Panc1 (cell line): ENCODE results near the gene PLXND1. TPM values are rescaled to one million over a fixed set of nuclear protein-coding genes. Genes with fewer than 3 reads are reported as not detected.
A peak's percentile ranks its signal among the peaks of the same experiment; 100 is the strongest.

Source experiments
- ATAC-seq: fragments of 200-7000 bp; cut with Tn5 transposase; 2 replicates; pipeline ENCODE4 v1.9.1; 2020; ENCODE audit warnings: mild to moderate bottlenecking, moderate library complexity
- BruUV-seq: library from RNA; stranded (reverse); fragments of 400-500 nt; replicated peaks from 2 replicates; lab custom pipeline; 2021; lab: Mats Ljungman, UMichigan
- CTCF ChIA-PET: fragments of 300-600 bp; sonication (Branson Sonifier 250); formaldehyde crosslinking; loops from one replicate; lab custom pipeline; 2022; ENCODE audit warnings: antibody characterized with exemption; lab: Charles Lee
- POLR2A ChIA-PET: fragments of 300-600 bp; sonication (Branson Sonifier 250); formaldehyde crosslinking; loops from one replicate; lab custom pipeline; 2022; ENCODE audit warnings: antibody characterized with exemption; lab: Charles Lee
- DNase-seq: peaks from one replicate; pipeline ENCODE4 v3.0.0-alpha.2; 2010; ENCODE audit warnings: low read depth, low spot score
- H3K27ac ChIP-seq: 2 replicates; pipeline ENCODE4 v1.5.1; 2011; ENCODE audit warnings: mild to moderate bottlenecking, low read length, inconsistent platforms
- H3K27me3 ChIP-seq: fragments of 200-500 bp; sonication (Bioruptor generic); 2 replicates; pipeline ENCODE4 v1.6.0; 2014; ENCODE audit warnings: low read length, inconsistent platforms; ENCODE audit not compliant: control insufficient read depth, insufficient read depth
- H3K36me3 ChIP-seq: fragments of 200-500 bp; sonication (Bioruptor generic); 2 replicates; pipeline ENCODE4 v1.5.1; 2014; ENCODE audit warnings: inconsistent platforms, mild to moderate bottlenecking, low read length, moderate library complexity; ENCODE audit not compliant: control insufficient read depth, insufficient read depth
- H3K4me1 ChIP-seq: 2 replicates; pipeline ENCODE4 v1.5.1; 2011; ENCODE audit warnings: inconsistent platforms, mild to moderate bottlenecking, low read length, moderate library complexity; ENCODE audit not compliant: control insufficient read depth, insufficient read depth
- H3K4me3 ChIP-seq, 2 experiments: 2 replicates each; pipeline ENCODE4 v1.5.1; 2011 to 2012; ENCODE audit warnings: low read depth in 2 of 2, low read length in 2 of 2, mild to moderate bottlenecking in 2 of 2, inconsistent platforms in 1 of 2, moderate library complexity in 1 of 2
- H3K9me3 ChIP-seq: fragments of 200-500 bp; sonication (Bioruptor generic); 2 replicates; pipeline ENCODE4 v1.5.1; 2014; ENCODE audit warnings: low read depth, mild to moderate bottlenecking, inconsistent platforms, low read length, moderate library complexity; ENCODE audit not compliant: control insufficient read depth, insufficient read depth
- CTCF ChIP-seq: fragments of 450-650 bp; IDR thresholded peaks from 2 replicates; pipeline ENCODE4 v1.5.1; 2017; ENCODE audit warnings: mild to moderate bottlenecking
- POLR2AphosphoS5 ChIP-seq: IDR thresholded peaks from 2 replicates; pipeline ENCODE4 v1.6.1; 2012; ENCODE audit warnings: mild to moderate bottlenecking, low read depth, low read length, moderate library complexity
- REST ChIP-seq, 2 experiments: IDR thresholded peaks; 2 replicates each; pipeline ENCODE4 v1.6.1; 2011 to 2012; ENCODE audit warnings: low read depth in 2 of 2, control low read depth in 1 of 2, low read length in 1 of 2, mild to moderate bottlenecking in 1 of 2, moderate library complexity in 1 of 2; ENCODE audit not compliant: insufficient read depth in 1 of 2
- SIN3A ChIP-seq: IDR thresholded peaks from 2 replicates; pipeline ENCODE4 v1.6.1; 2012; ENCODE audit warnings: low read depth, mild to moderate bottlenecking, low read length, moderate library complexity, borderline replicate concordance; ENCODE audit not compliant: insufficient read depth
- TCF7L2 ChIP-seq: IDR thresholded peaks from 2 replicates; pipeline ENCODE4 v1.6.1; 2011; ENCODE audit warnings: mild to moderate bottlenecking, low read depth, low read length, inconsistent platforms
- in situ Hi-C: cut with HindIII; loops from 2 replicates; pipeline ENCODE4 v1.10.0; 2016; ENCODE audit warnings: low sequenced_read_pairs, low pct_unique_long_range_greater_than_20kb
- intact Hi-C: fragments of 100-400 bp; cut with micrococcal nuclease; formaldehyde crosslinking; loops from one replicate; pipeline ENCODE4 v1.10.0; 2022; ENCODE audit not compliant: unreplicated experiment
- total RNA-seq: library from RNA; stranded (reverse); gene quantifications from one replicate; pipeline ENCODE4 v1.2.1, GENCODE V29; 2021; ENCODE audit not compliant: unreplicated experiment

Gene PLXND1
- total RNA-seq, 1 experiment from 2014 or later, result 248 TPM

- in situ Hi-C loops (no loop called here), intact Hi-C loops (no loop called here)
- Histone ChIP-seq H3K4me3 (peak overlapping the region in 1 of 2 experiments; percentile 43; a peak in 3 of 4 replicates), H3K36me3 (no peaks in the 10 kb centered on the region), H3K4me1 (peaks cover 100% of the 10 kb centered on the region), H3K9me3 (no peaks in the 10 kb centered on the region), H3K27me3 (no peaks in the 10 kb centered on the region), H3K27ac (peak overlapping the region; percentile 99)
- TF ChIP-seq REST (IDR thresholded peaks at IDR 0.05; ENCODE audit: insufficient read depth in 1 of 2, low read depth in 2 of 2, low read length in 1 of 2) (no peak), CTCF (no peak), POLR2AphosphoS5 (no peak), TCF7L2 (no peak), SIN3A (no peak)
- CTCF ChIA-PET, result interaction anchor here (1.2 to 1.6 kb wide), 3 partner anchors 9 to 104 kb away, joined by 3 to 5 read pairs (median 3); no protein-coding TSS in a partner anchor
- no peak for ATAC-seq
- no peak for DNase-seq
- no TSS peak for BruUV-seq
- POLR2A ChIA-PET, result no interaction called here
Measured at GRCh38 chr3:129594409-129594808, 12.1 kb downstream of the PLXND1 start.

DNA sequence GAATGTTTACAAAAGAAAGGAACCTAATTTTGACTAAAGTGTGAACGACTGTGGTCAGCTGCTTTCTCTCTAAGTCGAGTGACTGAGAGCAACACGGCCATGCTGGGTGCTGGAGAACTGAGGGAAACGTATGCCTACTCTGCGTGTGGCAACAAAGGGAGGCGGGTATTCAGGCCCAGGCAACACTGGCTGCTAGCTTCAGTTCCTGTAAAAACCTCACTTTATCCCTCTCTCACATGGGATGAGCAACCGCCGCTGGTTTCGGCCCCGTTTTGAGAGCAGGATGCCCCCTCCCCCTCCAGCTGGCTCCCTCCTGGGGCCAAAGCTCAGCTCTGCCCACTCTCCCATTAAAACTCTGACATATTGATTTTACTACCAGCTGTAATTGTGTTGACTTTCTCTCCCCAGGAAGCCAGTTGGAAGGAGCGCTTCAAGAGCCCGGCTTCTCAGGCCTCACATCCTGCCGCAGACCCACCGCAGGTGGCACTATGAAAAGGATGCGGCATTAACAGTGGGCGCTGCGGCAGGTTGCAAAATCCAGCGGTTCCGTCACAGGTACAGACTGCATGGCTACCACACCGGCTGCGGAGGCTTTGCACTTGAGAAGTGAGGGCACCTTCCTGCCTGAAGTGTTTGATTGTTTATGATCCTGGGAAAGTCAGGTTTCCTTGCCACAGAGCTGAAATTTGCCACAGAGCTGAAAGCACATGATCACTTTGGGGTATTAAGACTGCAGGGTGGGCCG is 12.7 kb downstream of the PLXND1 start:
- ChIA-PET POLR2A (no interaction called here), CTCF (interaction anchor here (0.6 to 1.6 kb wide), 4 partner anchors 10 to 266 kb away, joined by 3 to 6 read pairs (median 4); no protein-coding TSS in a partner anchor)
- Histone ChIP-seq H3K4me1 (peaks cover 97% of the 10 kb centered on the region), H3K9me3 (no peaks in the 10 kb centered on the region), H3K4me3 (peak overlapping the region; percentile 9 to 43; a peak in 3 of 4 replicates), H3K27ac (peak overlapping the region; percentile 99), H3K36me3 (no peaks in the 10 kb centered on the region), H3K27me3 (no peaks in the 10 kb centered on the region)
- no TSS peak for BruUV-seq
- intact Hi-C loops (no loop called here), in situ Hi-C loops (no loop called here)
- no peak for DNase-seq
- ATAC-seq, result peak; percentile 23
- TF ChIP-seq TCF7L2 (peak; percentile 99), REST (IDR thresholded peaks at IDR 0.05; ENCODE audit: insufficient read depth in 1 of 2, low read depth in 2 of 2, low read length in 1 of 2) (no peak), CTCF (no peak), POLR2AphosphoS5 (peak; percentile 70; the same call in 1 of the 2 replicates), SIN3A (peak; percentile 65; the same call in 1 of the 2 replicates)
